GM19099 (cell line): ENCODE data around the gene CSKMT.

Experiments used
- POLR2A ChIP-seq: IDR thresholded peaks from 3 replicates; pipeline ENCODE4 v1.6.1; 2011; ENCODE audit warnings: low read depth; ENCODE audit not compliant: insufficient read length; ENCODE audit errors: extremely low read depth

Gene CSKMT

GRCh38 chr11:62676698-62677097 is 11.6 kb downstream of the CSKMT start:
- TF ChIP-seq POLR2A, result no peak

- no peak for TF ChIP-seq POLR2A
Observed at GRCh38 chr11:62677156-62677555, 12.0 kb downstream of the CSKMT start.

- TF ChIP-seq POLR2A, result no peak
Observed at GRCh38 chr11:62677714-62678113, 12.6 kb downstream of the CSKMT start.

- no peak for TF ChIP-seq POLR2A
Observed at GRCh38 chr11:62678433-62678769, 13.3 kb downstream of the CSKMT start.

- peak; percentile 91 for TF ChIP-seq POLR2A
Observed at GRCh38 chr11:62678770-62679696, 13.9 kb downstream of the CSKMT start, which contains the start of gene UBXN1. Gene UBXN1, minus strand, starts transcription at chr11:62679073. Its CDS starts 150 bp downstream, at chr11:62678923.

- no peak for TF ChIP-seq POLR2A
Observed at GRCh38 chr11:62680825-62681240, 15.7 kb downstream of the CSKMT start.

- TF ChIP-seq POLR2A, result no peak
Observed at GRCh38 chr11:62682518-62682917, 17.4 kb downstream of the CSKMT start.

- no peak for TF ChIP-seq POLR2A
Observed at GRCh38 chr11:62687508-62688396, 22.6 kb downstream of the CSKMT start.

- TF ChIP-seq POLR2A, result no peak
Observed at GRCh38 chr11:62688491-62688890, 23.4 kb downstream of the CSKMT start.

- TF ChIP-seq POLR2A, result no peak
Observed at GRCh38 chr11:62689421-62690183, 24.5 kb downstream of the CSKMT start, which contains the start of gene LRRN4CL. Gene LRRN4CL, minus strand, starts transcription at chr11:62689530. Its CDS starts 1,022 bp downstream, at chr11:62688508.

GRCh38 chr11:62694455-62695167 is 29.5 kb downstream of the CSKMT start:
- no peak for TF ChIP-seq POLR2A

- no peak for TF ChIP-seq POLR2A
Observed at GRCh38 chr11:62702246-62702645, 37.1 kb downstream of the CSKMT start.

GRCh38 chr11:62705413-62705812 is 40.3 kb downstream of the CSKMT start:
- no peak for TF ChIP-seq POLR2A
